GM21528 (cell line): ENCODE data around the gene UBE2V1.
A peak's percentile ranks its signal among the peaks of the same experiment; 100 is the strongest.
"Not testable (repeated sequence)": the region's sequence is repeated elsewhere in the genome, so short reads cannot be mapped to it uniquely, and the experiment has no call there.

Source experiments
- ATAC-seq: cut with Tn5 transposase; IDR thresholded peaks from one replicate; pipeline ENCODE4 v1.9.1; 2021; ENCODE audit warnings: mild to moderate bottlenecking, moderate library complexity; ENCODE audit not compliant: unreplicated experiment, low FRiP score

The UBE2V1 gene

DNA sequence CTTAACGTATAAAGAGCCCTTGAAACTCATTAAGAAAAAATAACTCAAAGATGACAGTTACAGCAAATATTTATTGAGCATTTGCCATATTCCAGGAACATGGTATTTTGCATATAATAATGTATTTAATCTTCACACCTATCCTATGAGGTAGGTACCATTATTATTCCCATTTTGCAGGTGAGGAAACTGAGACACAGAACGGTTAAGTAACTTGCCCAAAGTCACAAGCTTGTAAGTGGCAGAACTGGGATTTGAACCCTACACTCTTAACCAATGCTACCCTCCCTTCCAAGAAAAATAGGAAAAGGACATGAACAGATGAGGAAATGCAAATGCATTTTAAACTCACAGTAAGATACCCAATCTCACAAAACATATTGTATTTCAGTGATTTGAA, 5.3 kb upstream of the UBE2V1 start:
- no peak for ATAC-seq

GRCh38 chr20:50116368-50116999, 3.5 kb upstream of the UBE2V1 start:
- ATAC-seq: no peak

DNA sequence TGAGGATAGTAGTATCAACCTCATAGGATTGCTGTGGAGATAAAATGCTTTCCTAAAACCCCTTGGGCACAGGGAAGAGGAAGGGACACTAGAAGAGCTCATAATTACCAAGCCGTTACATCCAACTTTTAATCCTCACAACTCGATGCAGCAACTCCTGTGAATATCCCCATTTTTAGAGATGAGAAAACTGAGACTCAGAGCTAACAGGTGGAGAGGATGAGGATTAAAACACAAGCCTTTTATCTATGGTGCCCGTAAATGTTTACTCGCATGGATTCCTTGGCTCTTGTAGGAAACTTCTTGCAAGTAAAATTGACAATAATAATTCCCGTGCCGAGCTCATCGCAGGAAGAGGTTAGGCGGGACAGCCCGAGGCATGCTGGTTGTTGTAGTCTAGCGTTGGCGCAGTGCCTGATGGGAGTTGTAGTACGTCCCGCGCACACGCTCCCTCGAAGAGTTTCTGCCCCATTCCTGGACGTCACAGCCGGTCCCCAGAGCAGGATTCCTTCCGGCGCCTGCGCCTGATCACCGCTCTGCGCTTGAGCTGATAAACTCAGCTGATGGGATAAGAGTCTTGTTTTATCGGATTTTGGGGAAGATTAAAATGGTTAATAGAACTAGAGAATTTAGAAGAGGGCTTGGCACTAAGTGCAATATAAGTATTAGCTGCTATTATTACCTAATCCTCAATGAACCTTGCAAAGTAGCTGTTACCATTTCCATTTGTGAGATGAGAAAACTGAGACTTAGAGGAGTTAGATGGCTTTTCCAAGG, 2.8 kb upstream of the UBE2V1 start:
- peak; percentile 67 for ATAC-seq

GRCh38 chr20:50115041-50115512, 2.1 kb upstream of the UBE2V1 start:
- no peak for ATAC-seq

DNA sequence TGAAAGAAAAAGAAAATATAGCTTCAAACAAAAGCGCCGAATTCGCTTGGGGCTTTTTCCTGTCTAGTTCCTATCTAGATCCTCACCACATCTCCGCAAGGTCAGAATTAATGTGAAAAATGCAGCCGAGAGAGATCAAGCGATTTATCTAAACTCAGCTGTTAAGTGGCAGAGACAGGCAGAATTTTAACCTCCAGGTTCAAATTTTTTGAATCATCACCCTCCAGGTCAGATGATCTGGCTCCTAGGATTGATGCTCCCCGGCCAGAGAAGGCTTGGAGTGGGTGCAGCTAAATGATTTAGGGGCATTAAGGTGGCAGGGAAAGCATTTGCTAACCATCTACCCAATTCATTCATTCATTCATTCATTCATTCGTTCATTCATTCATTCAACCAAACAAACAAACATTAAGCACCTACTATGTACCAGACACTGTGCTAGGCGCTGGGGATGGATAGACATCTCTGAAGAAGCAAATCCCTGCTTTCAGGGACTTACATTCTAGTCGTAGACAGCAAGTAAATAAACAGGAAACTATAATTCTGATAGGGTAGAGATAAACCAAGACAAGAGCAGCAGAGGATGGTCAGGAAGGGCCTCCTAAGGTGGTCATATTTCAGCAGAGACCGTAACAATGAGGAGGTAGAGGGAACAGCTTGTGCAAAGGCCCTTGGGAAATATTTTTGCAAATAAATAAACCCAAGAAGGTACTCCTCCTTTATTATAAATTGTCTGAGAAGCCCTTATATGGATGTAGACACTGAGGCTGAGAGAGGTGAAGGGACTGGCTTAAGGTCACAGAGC, 672 bp upstream of the UBE2V1 start:
- ATAC-seq: no peak

DNA sequence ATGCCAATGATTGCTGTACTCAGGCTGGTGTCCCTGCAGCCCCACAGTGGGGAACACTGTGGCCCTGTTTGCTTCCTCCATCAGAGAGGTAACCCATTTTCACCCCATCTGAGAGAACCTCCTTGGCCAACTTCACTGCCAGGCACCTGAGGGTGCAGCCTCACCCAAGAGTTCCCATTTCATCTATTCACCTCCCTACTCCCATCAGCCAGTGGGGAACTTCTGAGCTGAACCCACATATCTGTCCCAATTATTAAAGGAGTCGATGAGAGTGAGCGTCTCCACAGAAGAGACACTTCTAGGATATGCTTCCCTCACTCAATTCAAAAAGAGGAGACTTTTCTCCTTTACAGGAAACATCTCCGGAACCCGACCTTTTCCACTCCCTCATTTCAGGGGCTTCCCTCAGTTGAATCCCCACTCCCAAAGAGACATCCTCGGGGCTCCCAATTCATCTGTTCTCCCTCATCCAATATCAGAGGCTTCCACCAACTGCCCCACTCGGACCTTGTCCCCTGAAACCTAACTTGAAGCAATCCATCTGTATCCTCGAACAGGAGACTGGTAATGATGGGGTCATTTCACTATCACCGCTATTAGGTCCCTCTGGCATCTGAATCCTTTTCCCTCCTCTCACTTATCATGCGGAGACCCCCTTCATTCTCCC, 988 bp downstream of the UBE2V1 start:
- no peak for ATAC-seq

DNA sequence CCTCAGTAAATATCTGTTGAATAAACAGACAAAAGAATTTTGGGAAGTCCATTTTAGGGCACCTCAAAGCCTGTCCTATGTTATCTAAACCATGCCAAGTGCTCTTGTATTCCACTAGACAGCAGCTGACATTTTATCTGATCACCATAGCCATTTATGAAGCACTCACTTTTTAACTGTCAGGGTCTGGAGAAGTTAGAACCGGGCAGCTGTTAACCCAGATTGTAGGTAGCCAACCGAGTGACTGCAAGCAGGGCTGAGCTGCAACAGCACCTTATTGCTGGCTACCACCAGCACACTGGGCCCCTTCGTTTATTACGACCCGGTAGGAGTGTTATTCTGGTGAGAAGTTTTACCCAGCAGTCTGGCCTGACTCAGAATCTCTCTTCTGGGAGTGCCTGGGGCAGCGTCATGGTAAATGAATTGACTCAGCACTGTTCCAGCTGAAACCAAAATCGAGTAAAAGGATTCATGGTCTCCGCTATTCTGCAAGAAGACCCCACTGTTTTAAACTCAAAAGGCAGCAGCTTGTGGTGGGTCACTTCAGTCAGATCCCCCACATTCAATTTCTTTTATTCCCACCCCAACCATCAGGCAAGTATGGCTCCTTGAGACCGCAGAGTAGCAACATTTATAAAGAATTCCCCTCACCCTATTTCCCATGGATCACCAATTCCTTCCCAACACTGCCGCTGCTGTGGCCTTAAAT, 1.7 kb downstream of the UBE2V1 start:
- no peak for ATAC-seq

DNA sequence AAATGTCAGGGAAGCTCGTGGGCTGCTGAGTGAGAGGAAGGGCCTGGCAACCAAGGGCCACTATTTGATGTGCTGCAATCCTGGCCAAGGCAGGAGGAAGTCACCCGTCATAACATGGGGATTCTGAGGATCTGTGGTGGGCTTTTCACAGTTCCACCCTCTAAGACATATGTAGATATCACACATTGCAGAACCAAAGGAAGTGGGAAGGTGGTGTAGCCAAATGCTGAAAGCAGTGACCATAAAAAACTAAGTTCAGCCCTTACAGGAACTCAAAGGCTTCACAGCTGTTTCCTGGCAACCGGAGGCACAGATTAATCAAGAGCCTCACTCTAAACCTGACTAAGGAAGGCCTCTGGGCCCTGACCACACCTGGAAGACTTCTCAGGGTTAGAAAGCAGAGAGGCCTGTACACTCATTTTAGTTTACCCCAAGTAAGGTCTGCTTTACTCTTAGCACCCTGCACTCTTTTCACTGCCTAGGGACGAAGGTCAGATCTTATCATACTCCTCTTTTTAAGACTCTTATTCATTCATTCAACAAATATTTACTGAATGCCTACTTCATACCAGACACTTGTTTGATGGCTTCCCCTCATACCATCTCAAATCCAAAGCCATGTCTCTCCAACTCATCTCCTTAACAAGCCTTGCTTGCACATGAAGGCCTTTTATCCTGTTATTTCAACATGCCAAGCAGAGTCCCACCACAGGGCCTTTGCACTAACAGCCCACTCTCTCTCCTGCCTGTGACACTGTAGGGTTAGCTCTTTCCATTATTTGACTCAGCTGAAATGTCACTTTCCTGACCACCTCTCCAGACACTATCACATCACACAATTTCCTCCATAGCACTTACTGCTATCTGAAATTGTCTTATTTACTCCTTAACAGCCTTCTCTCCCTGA, 2.6 kb downstream of the UBE2V1 start:
- ATAC-seq: no peak

DNA sequence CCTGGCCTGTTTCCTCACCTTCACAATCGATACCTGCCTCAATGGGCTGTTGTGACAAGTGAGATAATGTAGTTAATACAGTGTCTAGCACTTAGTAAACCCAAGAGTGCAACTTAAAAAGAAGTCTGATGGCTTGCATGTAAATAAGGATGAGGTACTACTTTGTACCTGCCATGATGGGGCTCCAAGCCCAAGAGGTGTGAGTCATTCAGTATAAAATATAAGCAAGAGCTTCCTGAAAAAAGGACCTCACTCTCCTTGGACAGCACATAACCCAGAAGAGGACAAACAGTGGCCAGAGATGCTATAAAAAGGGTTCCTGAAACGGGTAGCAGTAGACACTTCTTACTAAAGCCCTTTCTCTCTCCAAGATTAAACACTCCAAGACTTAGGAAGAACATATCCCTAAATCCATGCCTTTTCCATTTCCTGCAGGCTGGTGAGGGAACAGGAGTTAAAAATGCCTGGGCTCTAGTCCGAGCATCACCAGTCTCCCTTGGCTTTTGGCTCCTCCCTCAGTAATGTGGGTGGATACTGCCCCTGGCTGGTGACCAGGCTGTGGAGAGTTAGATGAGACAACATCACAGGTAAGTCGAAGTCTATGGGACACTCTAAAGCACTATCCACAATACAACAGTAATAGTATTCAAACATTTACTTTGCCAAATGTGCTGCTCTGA, 4.3 kb downstream of the UBE2V1 start:
- ATAC-seq: no peak

DNA sequence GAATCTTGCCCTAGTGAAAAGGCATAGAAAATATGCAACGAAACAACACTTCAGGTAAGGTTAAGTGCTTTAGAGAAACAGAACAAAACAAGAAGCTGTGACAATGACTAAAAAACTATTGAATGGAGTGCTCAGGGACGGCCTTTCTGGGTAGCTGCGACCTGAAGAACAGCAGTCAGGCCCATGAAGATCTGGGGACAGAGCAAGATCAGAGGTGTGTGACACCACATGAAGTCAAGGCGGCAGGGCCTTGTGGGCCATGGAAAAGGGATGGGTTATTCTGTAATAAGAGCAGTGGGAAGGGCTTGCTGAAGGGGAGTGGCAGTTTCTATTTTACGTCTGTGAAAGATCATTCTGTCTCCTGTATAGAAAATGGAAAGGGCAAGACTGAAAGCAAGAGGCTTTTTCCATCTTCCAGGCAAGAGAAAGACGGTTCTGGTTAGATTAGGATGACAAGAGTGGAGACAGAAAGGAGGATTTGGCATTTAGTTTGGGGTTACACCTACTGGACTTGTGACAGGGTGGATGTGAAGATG, 5.1 kb downstream of the UBE2V1 start:
- ATAC-seq: no peak

DNA sequence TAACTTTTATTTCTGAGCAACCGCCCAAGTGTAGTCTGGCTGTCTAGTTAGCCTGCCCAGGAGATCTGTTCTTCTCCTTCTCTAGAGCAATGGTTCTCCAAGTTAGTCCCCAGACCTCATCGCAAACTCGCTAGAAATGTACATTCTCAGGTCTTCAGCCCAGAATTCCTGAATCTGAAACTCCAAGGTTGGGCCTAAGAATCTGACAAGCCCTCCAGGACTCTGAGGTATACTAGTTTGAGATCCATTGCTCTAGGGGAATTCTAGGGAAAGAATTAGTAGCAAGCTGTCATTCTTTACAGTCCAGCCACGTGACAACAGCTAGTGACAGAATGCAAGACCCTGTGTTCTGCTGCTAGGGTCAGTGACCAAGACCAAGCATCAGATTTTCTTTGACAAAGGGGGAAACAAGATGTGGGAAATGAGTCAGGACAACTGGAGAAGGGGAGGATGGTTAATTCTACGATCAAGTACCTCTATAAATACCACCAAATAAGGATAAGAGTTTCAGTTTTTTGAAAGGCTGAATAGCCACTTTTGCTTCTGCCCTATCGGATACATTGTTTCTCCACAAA, 5.8 kb downstream of the UBE2V1 start:
- ATAC-seq: no peak

- ATAC-seq: not testable (repeated sequence)
These were observed 6.3 kb downstream of the UBE2V1 start for GRCh38 chr20:50106669-50107068.

GRCh38 chr20:50103464-50104107, 9.4 kb downstream of the UBE2V1 start:
- not testable (repeated sequence) for ATAC-seq

- ATAC-seq: not testable (repeated sequence)
These were observed 10.4 kb downstream of the UBE2V1 start for GRCh38 chr20:50102551-50102950.

DNA sequence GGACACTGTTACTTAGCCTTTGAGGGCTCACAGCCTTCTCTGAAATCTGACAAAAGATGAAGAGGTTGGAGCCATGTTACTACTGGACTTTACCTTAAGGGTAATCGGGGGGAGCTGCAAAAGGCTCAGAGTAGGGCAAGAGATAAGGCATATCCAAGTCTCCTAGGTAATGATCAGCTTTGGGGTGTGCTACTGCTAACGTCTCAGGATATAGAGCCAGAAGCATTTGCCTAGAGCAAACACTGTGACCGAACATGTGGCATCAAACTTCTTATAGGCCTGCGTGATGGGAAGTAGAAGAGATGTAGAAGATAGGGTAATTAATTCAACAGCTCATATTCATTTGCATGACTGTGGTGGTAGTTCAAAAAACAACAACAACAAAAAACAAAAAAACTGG, 11.1 kb downstream of the UBE2V1 start:
- ATAC-seq: no peak

GRCh38 chr20:50101281-50101680, 11.7 kb downstream of the UBE2V1 start:
- no peak for ATAC-seq

DNA sequence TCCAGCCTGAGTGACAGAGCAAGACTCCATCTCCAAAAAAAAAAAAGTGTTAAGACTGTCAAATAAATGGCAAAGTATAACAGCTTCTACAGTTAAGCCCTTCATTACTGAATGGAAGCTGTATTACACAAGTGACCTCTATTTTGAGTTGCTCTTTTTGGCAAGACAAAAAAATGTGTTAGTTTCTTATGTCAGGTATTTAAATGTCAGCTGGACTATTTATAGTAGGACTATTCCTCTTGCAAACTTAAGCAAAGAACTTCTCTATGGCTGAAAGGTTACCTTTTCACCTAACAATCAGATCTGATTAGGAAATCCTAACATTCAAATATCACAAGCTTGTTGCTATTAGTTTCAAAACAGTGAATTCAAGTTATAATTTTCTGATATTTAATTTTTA, 12.4 kb downstream of the UBE2V1 start:
- no peak for ATAC-seq
